GM15510 (cell line): ENCODE data around the gene TOMM70.

Source experiments
- POLR2A ChIP-seq: IDR thresholded peaks from 3 replicates; pipeline ENCODE4 v1.6.1; 2011; ENCODE audit warnings: borderline replicate concordance; ENCODE audit not compliant: insufficient read length; ENCODE audit errors: extremely low read depth

TOMM70 gene

GRCh38 chr3:100386437-100387074 lies 14.3 kb downstream of the TOMM70 start:
- no peak for TF ChIP-seq POLR2A

DNA sequence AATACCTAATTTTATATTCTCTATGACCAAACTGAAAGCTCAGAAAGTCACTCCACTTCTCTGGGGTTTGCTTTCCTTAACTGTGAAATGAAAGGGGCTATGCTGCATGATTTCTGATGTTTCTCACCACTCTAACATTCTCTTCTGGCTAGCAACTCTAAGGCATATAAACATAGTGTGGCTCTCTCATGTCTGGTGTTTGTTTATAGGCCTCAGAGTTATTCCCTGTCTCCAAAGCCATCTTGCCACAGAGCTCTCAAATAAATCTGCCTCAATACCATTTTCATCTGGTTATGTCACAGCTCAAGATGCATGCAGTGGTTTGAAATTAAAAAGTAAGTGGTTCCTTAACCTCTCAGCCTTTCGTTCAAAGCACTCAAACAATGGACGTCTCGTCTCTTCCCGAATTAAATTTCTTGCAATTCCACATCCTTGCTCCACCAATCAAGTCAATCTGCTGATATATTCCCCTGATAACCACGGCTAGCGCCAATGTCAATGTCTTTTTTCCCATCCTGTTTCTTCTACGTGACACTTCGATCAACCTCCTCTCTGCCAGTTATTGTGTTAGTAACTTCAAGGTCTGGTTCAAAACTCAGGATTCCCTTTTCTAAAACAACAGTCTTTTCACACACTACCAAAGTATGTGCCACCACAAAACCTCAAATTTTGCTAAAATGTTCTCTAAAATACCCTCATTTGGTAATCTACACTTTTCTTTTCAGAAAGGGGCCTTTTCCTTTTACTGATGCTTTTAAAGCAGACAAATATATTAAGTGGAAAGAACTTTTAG lies 16.0 kb downstream of the TOMM70 start:
- TF ChIP-seq POLR2A: no peak

GRCh38 chr3:100376301-100376700 lies 24.6 kb downstream of the TOMM70 start:
- no peak for TF ChIP-seq POLR2A

DNA sequence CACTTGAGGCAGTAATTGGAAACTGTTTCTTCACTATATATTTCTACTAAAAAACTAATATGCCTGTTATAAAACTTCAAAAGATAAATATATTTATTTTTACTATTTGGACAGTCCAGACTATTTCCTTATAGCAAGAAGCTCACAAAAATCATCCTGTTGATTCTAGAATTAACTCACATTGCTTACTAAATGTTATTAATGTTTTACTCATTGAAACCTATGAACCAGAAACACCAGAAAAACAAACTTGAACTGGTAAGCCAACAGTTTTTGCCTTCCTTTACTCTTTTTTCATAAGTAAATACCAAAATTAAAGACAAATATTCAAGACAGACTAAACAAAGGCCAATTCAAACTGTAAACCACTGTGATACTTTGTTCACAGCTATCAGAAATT lies 26.4 kb downstream of the TOMM70 start:
- no peak for TF ChIP-seq POLR2A

GRCh38 chr3:100370756-100371155 lies 30.1 kb downstream of the TOMM70 start:
- TF ChIP-seq POLR2A: no peak

DNA sequence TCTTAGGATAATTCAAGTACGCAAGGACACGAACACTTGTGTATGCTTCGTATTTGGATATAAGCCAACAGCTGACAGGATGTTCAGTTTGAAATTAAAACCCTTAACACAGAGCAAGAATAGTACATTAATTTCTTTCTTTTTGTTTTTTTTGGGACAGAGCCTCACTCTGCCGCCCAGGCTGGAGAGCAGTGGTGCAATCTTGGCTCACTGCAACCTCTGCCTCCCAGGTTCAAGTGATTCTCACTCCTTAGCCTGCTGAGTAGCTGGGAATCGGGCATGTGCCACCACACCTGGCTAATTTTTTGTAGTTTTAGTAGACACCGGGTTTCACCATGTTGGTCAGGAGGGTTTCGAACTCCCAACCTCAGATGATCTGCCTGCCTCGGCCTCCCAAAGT lies 32.4 kb downstream of the TOMM70 start:
- no peak for TF ChIP-seq POLR2A

GRCh38 chr3:100366424-100366823 lies 34.5 kb downstream of the TOMM70 start:
- no peak for TF ChIP-seq POLR2A

- no peak for TF ChIP-seq POLR2A
These were observed 36.5 kb downstream of the TOMM70 start for GRCh38 chr3:100364421-100364820.

DNA sequence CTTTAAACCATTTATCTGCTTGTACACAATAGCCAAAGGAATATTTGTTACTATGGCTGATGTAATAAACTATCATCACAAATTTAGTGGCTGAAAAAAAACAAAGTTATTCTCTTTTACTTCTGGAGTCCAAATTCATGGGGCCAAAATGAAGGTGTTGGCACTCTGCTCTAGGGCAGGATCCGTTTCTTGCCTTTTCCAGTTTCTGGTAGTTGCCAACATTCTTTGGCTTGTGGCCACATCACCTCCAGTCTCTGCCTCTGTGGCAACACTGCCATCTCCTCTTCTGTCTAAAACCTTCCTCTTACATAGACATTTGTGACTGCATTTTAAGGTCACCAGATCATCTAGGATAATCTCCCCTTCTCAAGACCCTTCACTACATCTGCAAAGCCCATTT lies 39.0 kb downstream of the TOMM70 start:
- TF ChIP-seq POLR2A: no peak

DNA sequence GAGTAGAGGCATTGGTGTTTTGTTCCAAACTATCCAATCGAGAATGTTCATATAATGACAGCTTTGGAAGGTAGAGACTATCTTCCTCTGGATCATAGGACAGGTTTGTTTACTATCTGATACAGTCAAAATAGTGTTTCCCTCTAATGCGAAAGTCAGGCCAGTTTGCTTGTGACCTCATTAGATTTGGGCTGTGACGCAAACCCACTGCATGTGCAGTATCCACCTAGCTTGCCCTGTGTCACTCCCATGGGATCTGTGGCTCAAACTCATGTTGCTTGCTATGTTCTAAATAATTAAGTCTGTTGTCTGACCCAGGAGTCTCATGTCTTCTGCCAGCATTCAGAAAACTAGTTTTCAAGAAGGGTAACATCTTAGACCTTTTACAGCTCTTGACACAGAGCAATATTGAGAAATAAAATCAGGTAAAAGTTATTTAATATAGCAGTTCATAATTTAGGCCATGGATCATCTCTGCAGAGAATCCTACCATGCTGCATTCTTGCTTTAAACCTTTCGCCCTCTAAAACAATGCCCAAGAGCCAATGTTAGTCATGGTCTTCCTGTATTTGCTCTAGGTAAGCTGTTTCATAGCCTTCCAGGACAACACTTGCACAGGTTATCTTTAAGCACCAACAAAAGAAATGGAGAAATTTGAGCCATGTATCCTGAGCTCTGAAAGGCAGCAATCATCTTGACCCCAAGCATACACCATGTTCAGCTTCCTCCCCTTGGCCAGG lies 40.0 kb downstream of the TOMM70 start:
- TF ChIP-seq POLR2A: no peak

- no peak for TF ChIP-seq POLR2A
These were observed 41.9 kb downstream of the TOMM70 start for GRCh38 chr3:100359035-100359434.

DNA sequence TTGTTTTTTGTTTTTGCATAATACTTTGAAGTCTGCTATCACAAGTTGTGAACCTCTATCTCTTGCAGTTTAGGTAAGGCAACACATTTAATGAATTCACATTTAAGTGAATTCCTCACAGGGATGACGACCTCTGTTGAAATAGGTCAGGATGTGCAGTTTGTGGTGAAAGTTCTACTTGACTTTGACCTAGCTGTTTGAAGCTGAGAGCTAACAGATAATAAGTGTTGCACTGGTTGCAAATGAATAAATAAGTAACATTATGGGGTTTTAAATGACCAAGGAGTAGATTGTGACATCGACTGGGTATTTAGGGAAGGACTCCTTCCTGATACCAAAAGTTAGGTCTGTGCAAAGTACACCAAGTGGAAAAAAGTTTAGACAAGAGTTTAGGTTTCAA lies 42.5 kb downstream of the TOMM70 start:
- no peak for TF ChIP-seq POLR2A

DNA sequence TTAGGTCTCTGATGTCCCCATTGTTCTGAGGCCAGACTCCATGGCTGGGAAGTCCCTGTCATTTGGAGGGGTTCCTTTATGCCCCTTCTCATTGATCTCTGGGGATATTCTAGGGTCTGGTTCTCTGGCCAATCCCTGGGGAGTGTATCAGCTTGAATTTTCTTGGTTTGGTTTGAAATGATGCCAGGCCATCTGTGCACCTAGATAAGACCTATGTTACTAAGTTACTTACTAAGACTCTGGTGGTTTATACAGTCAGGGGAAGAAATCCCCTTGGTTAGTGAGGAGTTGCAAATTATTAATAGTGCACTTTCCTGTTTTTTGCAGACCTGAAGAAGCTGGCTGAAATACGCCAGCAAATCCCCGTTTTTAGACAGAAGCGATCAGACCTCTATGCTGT lies 46.0 kb downstream of the TOMM70 start:
- TF ChIP-seq POLR2A: no peak

GRCh38 chr3:100352296-100353231 lies 48.3 kb downstream of the TOMM70 start:
- no peak for TF ChIP-seq POLR2A
